ENCODE data around the gene MCOLN3. TPM values are rescaled to one million over a fixed set of nuclear protein-coding genes. Genes with fewer than 3 reads are reported as not detected.

MCOLN3 gene
- total and polyA plus RNA-seq, 9 of the 15 experiments (the other 6 are each of a cell fraction or from before 2014, with no cell fraction given) = 0.04 to 0.05 TPM; not detected in 7

- Histone ChIP-seq H3K79me2 (ENCODE audit: control insufficient read depth, insufficient read depth, low read length) (no peaks in the 10 kb centered on the region), H4K20me1 (replicated peaks; ENCODE audit: control insufficient read depth, insufficient read depth, low read length) (no peaks in the 10 kb centered on the region), H3K36me3 (ENCODE audit: control insufficient read depth, insufficient read depth, low read length) (no peaks in the 10 kb centered on the region), H3K27ac (ENCODE audit: extremely low read depth, low read depth, low read length) (no peak overlapping the region), H3K4me1 (replicated peaks in 1 of 2; ENCODE audit: control insufficient read depth in 2 of 2, insufficient read depth in 2 of 2, low read length in 2 of 2) (peaks cover 0 to 12% of the 10 kb centered on the region in 2 experiments; a peak in 2 of 5 replicates), H3K4me2 (ENCODE audit: insufficient read depth, low read length) (no peak overlapping the region), H2AFZ (ENCODE audit: low read depth, low read length) (no peak overlapping the region), H3K9me1 (ENCODE audit: control insufficient read depth, insufficient read depth, low read length) (no peaks in the 10 kb centered on the region), H3K4me3 (no peak overlapping the region), H3K9ac (ENCODE audit: insufficient read depth in 1 of 2, low read depth in 2 of 2, low read length in 2 of 2) (no peak overlapping the region), H3K27me3 (ENCODE audit: control insufficient read depth in 2 of 2, insufficient read depth in 2 of 2, low read length in 2 of 2) (peaks cover 28 to 31% of the 10 kb centered on the region in 2 experiments), H3K9me3 (replicated peaks; ENCODE audit: control insufficient read depth, insufficient read depth, low read depth, low read length) (no peaks in the 10 kb centered on the region)
- DNase-seq (ENCODE audit: extremely low read depth in 1 of 4, low spot score in 3 of 4) (no peak), FAIRE-seq (no peak), ATAC-seq (no peak)
- BruUV-seq (replicated peaks) = no TSS peak
- ChIA-PET CTCF (ENCODE audit: low intra/inter-chr PET ratio) (no interaction called here), POLR2A (interaction anchor here (0.6 kb wide), 1 partner anchor 15 kb away, joined by 3 read pairs; no protein-coding TSS in a partner anchor)
- in situ Hi-C loops (cut with MboI) = no loop called here
- WGBS (ENCODE audit: insufficient coverage, low coverage, missing lambda C conversion rate) = 0% methylated on average over 7 of the region's 11 CpGs
- intact Hi-C loops (cut with micrococcal nuclease) = no loop called here
- TF ChIP-seq ZNF518B (CRISPR knock-in tag; IDR thresholded peaks at IDR 0.05) (no peak), JUN (IDR thresholded peaks at IDR 0.05; ENCODE audit: borderline replicate concordance, low read depth, low read length) (no peak), JUN (CRISPR knock-in tag; IDR thresholded peaks at IDR 0.05; ENCODE audit: borderline replicate concordance) (no peak), SREBF2 (CRISPR knock-in tag; IDR thresholded peaks at IDR 0.05) (no peak), POLR2A (conservative IDR thresholded peaks at IDR 0.05) (no peak)
Measured at GRCh38 chr1:85049735-85050166, 1.5 kb upstream of the MCOLN3 start.
